ENCODE data around the gene PIGK. TPM values are rescaled to one million over a fixed set of nuclear protein-coding genes. Genes with fewer than 3 reads are reported as not detected.

The PIGK gene
- total RNA-seq, 1 donor from 2014 or later = 15.6 TPM

DNA sequence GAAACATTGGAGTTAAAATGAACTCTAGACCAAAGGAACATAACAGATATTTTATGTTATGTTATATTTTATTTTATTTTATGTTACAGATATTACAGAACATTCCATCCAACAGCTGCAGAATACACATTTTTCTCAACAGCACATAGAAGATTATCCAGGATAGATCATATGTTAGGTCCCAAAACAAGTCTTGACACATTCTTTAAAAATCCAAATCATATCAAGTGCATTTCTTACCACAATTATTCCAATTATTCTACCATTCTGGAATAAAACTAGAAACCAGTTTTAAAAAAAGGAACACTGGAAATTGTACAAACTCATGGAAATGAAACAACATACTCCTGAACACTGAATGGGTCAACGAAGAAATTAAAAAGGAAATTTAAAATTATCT, 30.9 kb upstream of the PIGK start:
- H3K4me3 Mint-ChIP-seq = no peak overlapping the region
- H3K9me3 Mint-ChIP-seq = peaks cover 61% of the 10 kb centered on the region
- TF ChIP-seq, protein P1, sequence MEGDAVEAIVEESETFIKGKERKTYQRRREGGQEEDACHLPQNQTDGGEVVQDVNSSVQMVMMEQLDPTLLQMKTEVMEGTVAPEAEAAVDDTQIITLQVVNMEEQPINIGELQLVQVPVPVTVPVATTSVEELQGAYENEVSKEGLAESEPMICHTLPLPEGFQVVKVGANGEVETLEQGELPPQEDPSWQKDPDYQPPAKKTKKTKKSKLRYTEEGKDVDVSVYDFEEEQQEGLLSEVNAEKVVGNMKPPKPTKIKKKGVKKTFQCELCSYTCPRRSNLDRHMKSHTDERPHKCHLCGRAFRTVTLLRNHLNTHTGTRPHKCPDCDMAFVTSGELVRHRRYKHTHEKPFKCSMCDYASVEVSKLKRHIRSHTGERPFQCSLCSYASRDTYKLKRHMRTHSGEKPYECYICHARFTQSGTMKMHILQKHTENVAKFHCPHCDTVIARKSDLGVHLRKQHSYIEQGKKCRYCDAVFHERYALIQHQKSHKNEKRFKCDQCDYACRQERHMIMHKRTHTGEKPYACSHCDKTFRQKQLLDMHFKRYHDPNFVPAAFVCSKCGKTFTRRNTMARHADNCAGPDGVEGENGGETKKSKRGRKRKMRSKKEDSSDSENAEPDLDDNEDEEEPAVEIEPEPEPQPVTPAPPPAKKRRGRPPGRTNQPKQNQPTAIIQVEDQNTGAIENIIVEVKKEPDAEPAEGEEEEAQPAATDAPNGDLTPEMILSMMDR (IDR thresholded peaks at IDR 0.05; ENCODE audit: unreplicated experiment) = no peak
- DNase-seq (ENCODE audit: low spot score in 2 of 2, unreplicated experiment in 2 of 2) = no peak
- no peaks in the 10 kb centered on the region for H3K36me3 Mint-ChIP-seq
- no peaks in the 10 kb centered on the region for H3K4me1 Mint-ChIP-seq
- H3K27ac Mint-ChIP-seq = no peak overlapping the region
- H3K27me3 Mint-ChIP-seq (ENCODE audit: low read depth) = no peaks in the 10 kb centered on the region

- H3K36me3 Mint-ChIP-seq = no peaks in the 10 kb centered on the region
- H3K4me3 Mint-ChIP-seq = no peak overlapping the region
- H3K9me3 Mint-ChIP-seq = peaks cover 39% of the 10 kb centered on the region
- no peak for DNase-seq (ENCODE audit: low spot score in 2 of 2, unreplicated experiment in 2 of 2)
- TF ChIP-seq, protein P1 (IDR thresholded peaks at IDR 0.05; ENCODE audit: unreplicated experiment) = no peak
- no peaks in the 10 kb centered on the region for H3K27me3 Mint-ChIP-seq (ENCODE audit: low read depth)
- no peak overlapping the region for H3K27ac Mint-ChIP-seq
- H3K4me1 Mint-ChIP-seq = no peaks in the 10 kb centered on the region
Measured at GRCh38 chr1:77245830-77246229, 26.6 kb upstream of the PIGK start.

- DNase-seq (ENCODE audit: low spot score in 2 of 2, unreplicated experiment in 2 of 2) = no peak
- Mint-ChIP-seq H3K27me3 (ENCODE audit: low read depth) (peaks cover 3% of the 10 kb centered on the region), H3K4me1 (peaks cover 9% of the 10 kb centered on the region), H3K4me3 (no peak overlapping the region), H3K36me3 (no peaks in the 10 kb centered on the region), H3K27ac (no peak overlapping the region), H3K9me3 (peaks cover 10% of the 10 kb centered on the region)
- TF ChIP-seq, protein P1 (IDR thresholded peaks at IDR 0.05; ENCODE audit: unreplicated experiment) = no peak
Measured at GRCh38 chr1:77239311-77239710, 20.1 kb upstream of the PIGK start.

GRCh38 chr1:77238462-77238861, 19.2 kb upstream of the PIGK start:
- no peaks in the 10 kb centered on the region for H3K36me3 Mint-ChIP-seq
- TF ChIP-seq, protein P1 (IDR thresholded peaks at IDR 0.05; ENCODE audit: unreplicated experiment) = no peak
- no peak for DNase-seq (ENCODE audit: low spot score in 2 of 2, unreplicated experiment in 2 of 2)
- no peak overlapping the region for H3K4me3 Mint-ChIP-seq
- H3K27me3 Mint-ChIP-seq (ENCODE audit: low read depth) = peaks cover 3% of the 10 kb centered on the region
- no peak overlapping the region for H3K27ac Mint-ChIP-seq
- H3K4me1 Mint-ChIP-seq = peaks cover 9% of the 10 kb centered on the region
- H3K9me3 Mint-ChIP-seq = peaks cover 16% of the 10 kb centered on the region

DNA sequence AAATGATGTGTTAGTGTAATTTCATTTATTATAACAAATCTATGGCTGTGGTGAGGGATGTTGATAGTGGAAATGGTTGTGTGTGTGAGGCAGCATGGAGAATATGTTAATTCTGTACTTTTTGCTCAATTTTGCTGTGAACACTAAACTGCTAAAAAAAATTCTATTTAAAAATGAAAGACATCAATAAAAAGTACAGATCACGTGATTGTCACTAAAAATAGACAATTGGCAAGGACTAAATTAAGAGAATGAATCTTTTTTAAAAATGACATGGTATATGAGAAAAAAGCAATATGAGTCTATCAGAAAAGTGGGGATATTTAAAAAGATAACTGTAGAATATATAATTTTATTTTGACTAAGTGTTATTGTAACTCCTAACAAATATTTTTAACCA, 15.7 kb upstream of the PIGK start:
- Mint-ChIP-seq H3K4me3 (no peak overlapping the region), H3K4me1 (peaks cover 6% of the 10 kb centered on the region), H3K9me3 (peaks cover 21% of the 10 kb centered on the region), H3K27ac (no peak overlapping the region), H3K36me3 (no peaks in the 10 kb centered on the region), H3K27me3 (ENCODE audit: low read depth) (peaks cover 3% of the 10 kb centered on the region)
- no peak for DNase-seq (ENCODE audit: low spot score in 2 of 2, unreplicated experiment in 2 of 2)
- TF ChIP-seq, protein P1 (IDR thresholded peaks at IDR 0.05; ENCODE audit: unreplicated experiment) = no peak

GRCh38 chr1:77234096-77234495, 14.9 kb upstream of the PIGK start:
- Mint-ChIP-seq H3K27ac (no peak overlapping the region), H3K27me3 (ENCODE audit: low read depth) (peaks cover 3% of the 10 kb centered on the region), H3K4me3 (no peak overlapping the region), H3K9me3 (peaks cover 21% of the 10 kb centered on the region), H3K36me3 (no peaks in the 10 kb centered on the region), H3K4me1 (no peaks in the 10 kb centered on the region)
- DNase-seq (ENCODE audit: low spot score in 2 of 2, unreplicated experiment in 2 of 2) = no peak
- TF ChIP-seq, protein P1 (IDR thresholded peaks at IDR 0.05; ENCODE audit: unreplicated experiment) = no peak
